GM10248 (cell line): Measurements from ENCODE around the gene PRKG1.

Source experiments
- CTCF ChIA-PET: fragments of 300-600 bp; sonication (Branson Sonifier 250); formaldehyde crosslinking; extraction: SDS; loops from one replicate; lab custom pipeline; 2021; ENCODE audit warnings: antibody characterized with exemption; lab: Yijun Ruan, JAX
- POLR2A ChIA-PET: fragments of 350-650 bp; sonication (Branson Sonifier 250); formaldehyde crosslinking; extraction: SDS; loops from one replicate; lab custom pipeline; 2020; ENCODE audit warnings: antibody characterized with exemption; lab: Yijun Ruan, JAX
- DNase-seq: peaks from one replicate; pipeline ENCODE4 v3.0.0; 2012; ENCODE audit errors: extremely low spot score
- TF ChIP-seq, protein P1 (sequence below): IDR thresholded peaks from 2 replicates; pipeline ENCODE4 v1.5.1; 2012; ENCODE audit warnings: mild to moderate bottlenecking, low read depth; ENCODE audit errors: extremely low read depth, missing control alignments, control extremely low read depth

PRKG1 gene

DNA sequence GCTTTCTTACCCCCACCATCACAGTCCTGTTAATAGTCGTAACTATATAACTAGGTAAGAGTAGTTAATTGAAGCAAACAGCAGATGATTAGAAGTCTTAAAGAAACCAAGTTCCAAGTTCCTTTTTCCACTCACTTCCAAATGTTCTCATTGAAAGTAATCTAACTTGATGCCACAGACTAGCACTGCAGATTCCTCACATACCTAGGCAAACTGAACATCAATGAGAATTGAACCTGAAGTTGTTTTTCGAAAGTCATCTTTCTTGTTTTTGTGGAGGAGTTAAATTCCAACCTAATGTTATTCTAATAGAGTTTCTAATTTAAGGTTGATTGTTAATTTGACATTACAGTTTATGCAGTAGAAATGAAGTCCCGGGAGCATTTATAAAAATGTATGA lies 5.5 kb downstream of the PRKG1 start:
- ChIA-PET POLR2A (no interaction called here), CTCF (interaction anchor here (1.3 to 1.4 kb wide), 2 partner anchors 10 to 27 kb away, joined by 3 to 4 read pairs; no protein-coding TSS in a partner anchor)
- TF ChIP-seq, protein P1, sequence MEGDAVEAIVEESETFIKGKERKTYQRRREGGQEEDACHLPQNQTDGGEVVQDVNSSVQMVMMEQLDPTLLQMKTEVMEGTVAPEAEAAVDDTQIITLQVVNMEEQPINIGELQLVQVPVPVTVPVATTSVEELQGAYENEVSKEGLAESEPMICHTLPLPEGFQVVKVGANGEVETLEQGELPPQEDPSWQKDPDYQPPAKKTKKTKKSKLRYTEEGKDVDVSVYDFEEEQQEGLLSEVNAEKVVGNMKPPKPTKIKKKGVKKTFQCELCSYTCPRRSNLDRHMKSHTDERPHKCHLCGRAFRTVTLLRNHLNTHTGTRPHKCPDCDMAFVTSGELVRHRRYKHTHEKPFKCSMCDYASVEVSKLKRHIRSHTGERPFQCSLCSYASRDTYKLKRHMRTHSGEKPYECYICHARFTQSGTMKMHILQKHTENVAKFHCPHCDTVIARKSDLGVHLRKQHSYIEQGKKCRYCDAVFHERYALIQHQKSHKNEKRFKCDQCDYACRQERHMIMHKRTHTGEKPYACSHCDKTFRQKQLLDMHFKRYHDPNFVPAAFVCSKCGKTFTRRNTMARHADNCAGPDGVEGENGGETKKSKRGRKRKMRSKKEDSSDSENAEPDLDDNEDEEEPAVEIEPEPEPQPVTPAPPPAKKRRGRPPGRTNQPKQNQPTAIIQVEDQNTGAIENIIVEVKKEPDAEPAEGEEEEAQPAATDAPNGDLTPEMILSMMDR = no peak
- DNase-seq = no peak

DNA sequence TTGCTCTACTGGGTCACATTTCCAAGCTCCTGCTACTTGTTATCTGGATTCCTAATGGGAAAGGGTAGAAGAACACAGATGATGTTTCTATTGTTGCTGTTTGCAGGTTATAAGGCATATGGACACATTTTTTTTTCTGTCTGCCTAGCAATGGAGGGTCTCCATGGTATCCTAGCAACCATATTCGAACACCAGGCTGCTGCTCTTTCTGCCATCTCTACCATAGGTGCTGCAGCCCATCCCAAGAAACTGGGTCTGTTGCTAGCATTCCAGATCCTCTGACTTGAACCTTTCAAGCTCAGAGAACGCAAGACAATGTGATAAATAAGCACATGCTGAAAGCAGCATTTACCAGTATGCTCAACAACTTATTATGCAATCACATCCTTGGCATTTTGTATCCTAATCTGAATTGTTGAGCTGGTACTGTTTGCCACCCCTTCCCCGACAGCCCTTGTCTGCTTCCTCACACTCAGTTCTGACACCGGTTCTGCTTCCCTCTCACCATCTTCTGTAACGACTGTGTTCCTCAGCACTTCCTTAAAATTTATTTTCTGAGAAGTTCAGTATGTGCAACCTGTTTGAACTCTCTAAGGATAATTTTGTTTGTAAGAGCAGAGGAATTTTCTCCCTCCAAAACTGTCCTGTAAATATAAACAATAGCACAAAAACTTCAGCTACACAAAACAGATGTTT lies 6.2 kb downstream of the PRKG1 start:
- TF ChIP-seq, protein P1 = no peak
- ChIA-PET POLR2A (no interaction called here), CTCF (interaction anchor here (1.0 to 2.9 kb wide), 4 partner anchors 10 to 27 kb away, joined by 3 to 8 read pairs (median 4); no protein-coding TSS in a partner anchor)

DNA sequence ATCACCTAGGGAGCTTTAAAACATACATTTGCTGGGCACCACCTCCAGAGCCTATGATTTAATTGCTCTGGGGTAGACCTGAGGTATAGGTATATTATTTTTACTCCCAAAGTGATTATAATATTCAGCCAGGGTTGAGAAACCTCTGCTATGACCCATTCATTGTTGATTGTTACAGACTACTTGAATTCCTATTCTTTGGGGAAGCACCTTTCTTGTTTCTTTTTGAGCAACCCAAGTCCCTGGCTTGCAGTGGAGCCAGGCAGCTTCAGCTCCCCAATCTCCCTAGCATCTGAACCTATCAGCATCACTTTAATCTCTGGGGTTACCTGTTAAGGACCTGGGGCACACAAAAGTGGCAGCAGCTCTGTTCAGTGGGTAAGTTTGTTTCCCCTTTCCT lies 8.6 kb downstream of the PRKG1 start:
- CTCF ChIA-PET = interaction anchor here (1.0 to 2.9 kb wide), 5 partner anchors 9 to 41 kb away, joined by 3 to 8 read pairs (median 3); partner anchors contain the start of gene PRKG1
- POLR2A ChIA-PET = no interaction called here
- TF ChIP-seq, protein P1 = no peak
- DNase-seq = no peak

More for the DNA sequence above, 6.2 kb downstream of the PRKG1 start:
- no peak for DNase-seq

DNA sequence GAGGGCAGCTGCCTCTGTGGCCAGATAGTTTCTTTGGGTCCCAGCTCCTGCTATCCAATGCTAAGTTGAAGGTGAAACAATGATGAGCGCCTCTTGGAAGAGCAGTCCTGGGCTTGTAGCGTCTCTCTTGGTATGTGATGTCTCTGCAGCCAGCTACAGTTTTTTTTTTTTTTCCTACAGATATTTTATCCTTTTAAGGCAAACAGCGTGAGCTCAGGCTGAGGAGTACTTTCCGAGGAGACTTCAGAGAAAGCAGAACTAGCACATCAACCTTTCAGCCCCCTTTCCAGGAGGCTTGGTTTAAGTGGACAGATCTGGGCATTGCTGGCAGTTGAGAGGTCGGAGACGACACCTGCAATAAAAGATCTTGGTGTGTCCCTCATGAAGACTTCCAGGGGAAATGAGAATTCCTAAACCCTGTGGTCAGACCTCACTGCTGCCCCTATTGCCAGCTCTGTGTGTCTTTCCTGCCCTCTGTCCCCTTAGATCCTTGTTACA lies 9.1 kb downstream of the PRKG1 start:
- DNase-seq = no peak
- POLR2A ChIA-PET = no interaction called here
- CTCF ChIA-PET = interaction anchor here (1.0 to 2.9 kb wide), 4 partner anchors 8 to 30 kb away, joined by 3 to 8 read pairs (median 4); partner anchors contain the start of gene PRKG1
- TF ChIP-seq, protein P1 = no peak

DNA sequence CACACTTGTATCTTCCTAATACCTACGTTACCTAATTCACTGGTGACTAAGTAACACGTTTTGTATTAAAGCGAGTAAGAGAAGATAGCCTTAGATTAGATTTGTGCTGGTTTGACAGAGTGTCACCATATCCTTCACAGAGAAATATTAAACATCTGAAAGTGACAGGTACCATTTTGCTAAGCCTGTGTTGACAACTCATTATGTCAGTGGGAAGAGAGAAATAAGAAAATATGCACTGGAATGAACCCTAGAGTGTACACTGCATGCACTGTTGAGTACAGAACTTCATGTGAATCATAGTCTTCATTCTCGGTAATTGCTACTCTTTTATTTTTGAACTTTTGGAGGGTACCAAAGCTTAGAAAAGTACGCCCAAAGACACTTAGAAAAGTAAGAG lies 10.9 kb downstream of the PRKG1 start:
- TF ChIP-seq, protein P1 = no peak
- POLR2A ChIA-PET = no interaction called here
- DNase-seq = no peak
- CTCF ChIA-PET = interaction anchor here (1.0 kb wide), 1 partner anchor 13 kb away, joined by 3 read pairs; no protein-coding TSS in a partner anchor

DNA sequence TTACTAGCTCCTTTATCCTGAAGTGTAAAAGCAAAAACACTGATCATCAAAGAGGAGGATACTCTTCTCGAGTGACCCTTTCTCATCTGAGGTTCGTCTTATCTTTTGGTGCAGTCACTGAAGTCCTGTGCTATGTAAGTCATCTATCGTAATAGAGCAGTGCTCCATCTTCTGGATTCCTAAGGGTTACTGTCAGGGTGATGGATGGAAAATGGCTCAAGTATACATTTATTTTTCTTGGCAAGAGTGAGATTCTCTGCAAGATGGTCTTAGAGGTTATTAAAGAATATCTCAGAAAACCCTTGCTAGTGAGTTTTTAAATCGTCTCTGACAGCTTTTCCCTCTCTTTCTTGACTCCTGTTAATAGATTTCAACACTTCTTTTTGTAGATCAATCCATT lies 12.4 kb downstream of the PRKG1 start:
- ChIA-PET POLR2A (no interaction called here), CTCF (no interaction called here)
- TF ChIP-seq, protein P1 = no peak
- DNase-seq = no peak
